GM12892 (cell line): ENCODE results near the gene ASTN1.

Source experiments
- POLR2A ChIP-seq: IDR thresholded peaks from 2 replicates; pipeline ENCODE4 v1.6.1; 2011; ENCODE audit warnings: low read depth, low read length, control low read depth
- POLR2AphosphoS5 ChIP-seq: IDR thresholded peaks from 2 replicates; pipeline ENCODE4 v1.6.1; 2011; ENCODE audit warnings: low read depth, low read length, control low read depth

DNA sequence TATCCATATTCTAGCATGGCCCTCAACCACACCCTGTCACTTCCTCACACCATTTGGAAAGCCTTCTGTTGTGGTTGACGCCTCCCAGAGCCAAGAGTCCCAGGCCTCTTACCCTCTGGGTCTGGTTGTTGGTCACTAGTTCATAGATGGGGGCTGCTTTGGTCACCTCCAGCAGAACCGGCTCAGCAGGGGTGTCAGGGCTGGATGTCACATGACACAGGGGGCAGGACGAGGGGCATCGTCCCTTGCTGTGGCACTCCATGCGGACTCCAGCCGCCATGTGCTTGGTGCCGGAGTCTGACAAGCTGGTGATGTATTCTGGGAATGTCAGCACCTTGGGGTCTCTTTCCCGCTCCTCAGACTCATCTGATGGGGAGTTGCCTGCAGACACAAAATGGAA, 270.1 kb downstream of the ASTN1 start:
- TF ChIP-seq POLR2A = no peak
- TF ChIP-seq POLR2AphosphoS5 = no peak
